ENCODE data around the gene ADAMTS17.
"Not testable (repeated sequence)": the region's sequence is repeated elsewhere in the genome, so short reads cannot be mapped to it uniquely, and the experiment has no call there.

The ADAMTS17 gene

GRCh38 chr15:99958426-99959097 is 383.2 kb downstream of the ADAMTS17 start:
- no peak for DNase-seq

- no peak for DNase-seq
Measured at GRCh38 chr15:99957642-99958013, 384.1 kb downstream of the ADAMTS17 start.

- DNase-seq, result no peak
Measured at GRCh38 chr15:99956820-99957641, 384.7 kb downstream of the ADAMTS17 start.

GRCh38 chr15:99956022-99956775 is 385.6 kb downstream of the ADAMTS17 start:
- DNase-seq, result no peak

- DNase-seq, result no peak
Measured at GRCh38 chr15:99955532-99955931, 386.2 kb downstream of the ADAMTS17 start.

- DNase-seq, result no peak
Measured at GRCh38 chr15:99955181-99955525, 386.6 kb downstream of the ADAMTS17 start.

GRCh38 chr15:99954361-99955180 is 387.2 kb downstream of the ADAMTS17 start:
- no peak for DNase-seq

GRCh38 chr15:99953886-99954285 is 387.9 kb downstream of the ADAMTS17 start:
- no peak for DNase-seq

GRCh38 chr15:99951511-99951910 is 390.3 kb downstream of the ADAMTS17 start:
- DNase-seq, result no peak

- no peak for DNase-seq
Measured at GRCh38 chr15:99944131-99944530, 397.6 kb downstream of the ADAMTS17 start.

- DNase-seq, result no peak
Measured at GRCh38 chr15:99943466-99943865, 398.3 kb downstream of the ADAMTS17 start.

- DNase-seq, result no peak
Measured at GRCh38 chr15:99932676-99933402, 408.9 kb downstream of the ADAMTS17 start.

- no peak for DNase-seq
Measured at GRCh38 chr15:99931703-99932603, 409.8 kb downstream of the ADAMTS17 start.

GRCh38 chr15:99930696-99931095 is 411.1 kb downstream of the ADAMTS17 start:
- no peak for DNase-seq

- no peak for DNase-seq
Measured at GRCh38 chr15:99929266-99929665, 412.5 kb downstream of the ADAMTS17 start.

GRCh38 chr15:99928429-99928981 is 413.3 kb downstream of the ADAMTS17 start:
- peak; percentile 66 for DNase-seq

GRCh38 chr15:99926532-99926931 is 415.2 kb downstream of the ADAMTS17 start:
- not testable (repeated sequence) for DNase-seq

- peak; percentile 65 for DNase-seq
Measured at GRCh38 chr15:99925661-99926461, 415.9 kb downstream of the ADAMTS17 start.

- DNase-seq, result no peak
Measured at GRCh38 chr15:99923711-99924110, 418.1 kb downstream of the ADAMTS17 start.
